Measurements from ENCODE around the gene TMEM200A.

- TF ChIP-seq, protein P1, sequence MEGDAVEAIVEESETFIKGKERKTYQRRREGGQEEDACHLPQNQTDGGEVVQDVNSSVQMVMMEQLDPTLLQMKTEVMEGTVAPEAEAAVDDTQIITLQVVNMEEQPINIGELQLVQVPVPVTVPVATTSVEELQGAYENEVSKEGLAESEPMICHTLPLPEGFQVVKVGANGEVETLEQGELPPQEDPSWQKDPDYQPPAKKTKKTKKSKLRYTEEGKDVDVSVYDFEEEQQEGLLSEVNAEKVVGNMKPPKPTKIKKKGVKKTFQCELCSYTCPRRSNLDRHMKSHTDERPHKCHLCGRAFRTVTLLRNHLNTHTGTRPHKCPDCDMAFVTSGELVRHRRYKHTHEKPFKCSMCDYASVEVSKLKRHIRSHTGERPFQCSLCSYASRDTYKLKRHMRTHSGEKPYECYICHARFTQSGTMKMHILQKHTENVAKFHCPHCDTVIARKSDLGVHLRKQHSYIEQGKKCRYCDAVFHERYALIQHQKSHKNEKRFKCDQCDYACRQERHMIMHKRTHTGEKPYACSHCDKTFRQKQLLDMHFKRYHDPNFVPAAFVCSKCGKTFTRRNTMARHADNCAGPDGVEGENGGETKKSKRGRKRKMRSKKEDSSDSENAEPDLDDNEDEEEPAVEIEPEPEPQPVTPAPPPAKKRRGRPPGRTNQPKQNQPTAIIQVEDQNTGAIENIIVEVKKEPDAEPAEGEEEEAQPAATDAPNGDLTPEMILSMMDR (IDR thresholded peaks at IDR 0.05), result no peak
- TF ChIP-seq EP300 (IDR thresholded peaks at IDR 0.05) (no peak), POLR2AphosphoS5 (IDR thresholded peaks at IDR 0.05) (no peak), POLR2A (IDR thresholded peaks at IDR 0.05) (no peak)
Observed at GRCh38 chr6:130376936-130377335, 11.1 kb downstream of the TMEM200A start.

Measured in sigmoid colon (tissue), 4 donors.